ENCODE data around the gene CIB2. TPM values are rescaled to one million over a fixed set of nuclear protein-coding genes. Genes with fewer than 3 reads are reported as not detected.

The CIB2 gene
- total RNA-seq, 1 experiment from 2014 or later: 17.3 TPM

GRCh38 chr15:78077053-78077870, 54.0 kb downstream of the CIB2 start, which contains the start of gene TBC1D2B:
Gene TBC1D2B, minus strand, starts transcription at chr15:78077711. Its CDS starts 59 bp downstream, at chr15:78077652.
- Histone ChIP-seq H3K9me3 (ENCODE audit: control insufficient read depth in 1 of 2, insufficient read depth in 1 of 2, low read depth in 1 of 2, low read length in 2 of 2) (no peaks in the 10 kb centered on the region), H3K9ac (ENCODE audit: low read length) (peak within 1 kb of the TSS; percentile 60), H3K9me2 (ENCODE audit: insufficient read depth) (no peaks in the 10 kb centered on the region), H3K36me3 (ENCODE audit: control insufficient read depth in 1 of 2, insufficient read depth in 2 of 2, low read length in 2 of 2) (no peaks in the 10 kb centered on the region; a peak in 1 of 4 replicates), H3K27me3 (ENCODE audit: insufficient read depth, low read length) (no peaks in the 10 kb centered on the region), H3K4me3 (replicated peaks in 1 of 2; ENCODE audit: low read depth in 1 of 2, low read length in 2 of 2) (peak within 1 kb of the TSS; percentile 62 to 81), H3K4me2 (ENCODE audit: low read length) (peak within 1 kb of the TSS; percentile 96), H3K27ac (ENCODE audit: low read depth, low read length) (peak within 1 kb of the TSS; percentile 76), H4K20me1 (ENCODE audit: insufficient read depth) (peaks cover 3% of the 10 kb centered on the region; the same call in 1 of the 2 replicates), H3K79me2 (ENCODE audit: insufficient read depth, low read length) (peaks cover 23% of the 10 kb centered on the region), H3K4me1 (ENCODE audit: control insufficient read depth in 1 of 2, insufficient read depth in 2 of 2, low read length in 2 of 2) (peaks cover 12 to 19% of the 10 kb centered on the region in 2 experiments), H2AFZ (ENCODE audit: low read depth, low read length, poor library complexity, severe bottlenecking) (peak within 1 kb of the TSS; percentile 24)
- TF ChIP-seq POLR2AphosphoS5 (IDR thresholded peaks at IDR 0.05; ENCODE audit: low read depth, low read length) (peak; percentile 60), EGR1 (IDR thresholded peaks at IDR 0.05; ENCODE audit: low read depth) (no peak), ZFX (IDR thresholded peaks at IDR 0.05) (peak; percentile 71)
- TF ChIP-seq, protein P1, sequence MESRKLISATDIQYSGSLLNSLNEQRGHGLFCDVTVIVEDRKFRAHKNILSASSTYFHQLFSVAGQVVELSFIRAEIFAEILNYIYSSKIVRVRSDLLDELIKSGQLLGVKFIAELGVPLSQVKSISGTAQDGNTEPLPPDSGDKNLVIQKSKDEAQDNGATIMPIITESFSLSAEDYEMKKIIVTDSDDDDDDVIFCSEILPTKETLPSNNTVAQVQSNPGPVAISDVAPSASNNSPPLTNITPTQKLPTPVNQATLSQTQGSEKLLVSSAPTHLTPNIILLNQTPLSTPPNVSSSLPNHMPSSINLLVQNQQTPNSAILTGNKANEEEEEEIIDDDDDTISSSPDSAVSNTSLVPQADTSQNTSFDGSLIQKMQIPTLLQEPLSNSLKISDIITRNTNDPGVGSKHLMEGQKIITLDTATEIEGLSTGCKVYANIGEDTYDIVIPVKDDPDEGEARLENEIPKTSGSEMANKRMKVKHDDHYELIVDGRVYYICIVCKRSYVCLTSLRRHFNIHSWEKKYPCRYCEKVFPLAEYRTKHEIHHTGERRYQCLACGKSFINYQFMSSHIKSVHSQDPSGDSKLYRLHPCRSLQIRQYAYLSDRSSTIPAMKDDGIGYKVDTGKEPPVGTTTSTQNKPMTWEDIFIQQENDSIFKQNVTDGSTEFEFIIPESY (IDR thresholded peaks at IDR 0.05; ENCODE audit: extremely low read depth, insufficient replicate concordance, low read length): no peak
- ChIA-PET CTCF (no interaction called here), POLR2A (no interaction called here), RAD21 (ENCODE audit: low non-redundant PET in 1 of 2, low total read pairs in 2 of 2, uncharacterized antibody in 2 of 2, unreplicated experiment in 2 of 2) (no interaction called here)
- DNase-seq (ENCODE audit: low read depth, low spot score): no peak
- peak; percentile 87 for ATAC-seq
- intact Hi-C loops (cut with micrococcal nuclease): no loop called here
- BruUV-seq (replicated peaks): no TSS peak

Measured in HCT116 (cell line).